Ascending aorta (tissue), 2 donors: ENCODE results near the gene AKAP13. TPM values are rescaled to one million over a fixed set of nuclear protein-coding genes. Genes with fewer than 3 reads are reported as not detected.
A peak's percentile ranks its signal among the peaks of the same experiment; 100 is the strongest.
"Not testable (repeated sequence)": the region's sequence is repeated elsewhere in the genome, so short reads cannot be mapped to it uniquely, and the experiment has no call there.

Experiments
- DNase-seq, 2 donors: peaks; one replicate each; pipeline ENCODE4 v3.0.0-alpha.2; 2019; ENCODE audit warnings: low spot score in 2 of 2
- H3K27ac ChIP-seq, 2 donors: fragments of 200-600 bp; sonication (generic); one replicate each; pipeline ENCODE4 v1.5.1; 2016 to 2017; ENCODE audit warnings: mild to moderate bottlenecking in 1 of 2
- H3K27me3 ChIP-seq: fragments of 200-600 bp; sonication (generic); one replicate; pipeline ENCODE4 v1.5.1; 2017
- H3K36me3 ChIP-seq, 2 donors: fragments of 200-600 bp; sonication (generic); one replicate each; pipeline ENCODE4 v1.5.1; 2016
- H3K4me1 ChIP-seq, 2 donors: fragments of 200-600 bp; sonication (generic); one replicate each; pipeline ENCODE4 v1.5.1; 2016 to 2017; ENCODE audit warnings: mild to moderate bottlenecking in 1 of 2
- H3K4me3 ChIP-seq, 2 donors: fragments of 200-600 bp; sonication (generic); one replicate each; pipeline ENCODE4 v1.5.1; 2016 to 2017; ENCODE audit warnings: mild to moderate bottlenecking in 1 of 2
- H3K9me3 ChIP-seq, 2 donors: fragments of 200-600 bp; sonication (generic); one replicate each; pipeline ENCODE4 v1.5.1; 2016
- CTCF ChIP-seq, 3 experiments: fragments of 200-600 bp in 2 of 3; fragments of 450-650 bp in 1 of 3; sonication (generic) in 2 of 3; IDR thresholded peaks; one replicate each; pipeline ENCODE4 v1.5.1; 2016 to 2019; ENCODE audit warnings: antibody characterized with exemption in 3 of 3, mild to moderate bottlenecking in 1 of 3, moderate library complexity in 1 of 3
- intact Hi-C: fragments of 100-400 bp; cut with DNase I; formaldehyde crosslinking; loops from one replicate; pipeline ENCODE4 v1.15.1; 2023
- total RNA-seq: library from RNA; depleted of rRNA; stranded (reverse); fragments of >200 nt; gene quantifications from one replicate; pipeline ENCODE4 v1.1.0, GENCODE V29; 2016

Gene AKAP13
- total RNA-seq, 1 donor from 2014 or later = 74.3 TPM

DNA sequence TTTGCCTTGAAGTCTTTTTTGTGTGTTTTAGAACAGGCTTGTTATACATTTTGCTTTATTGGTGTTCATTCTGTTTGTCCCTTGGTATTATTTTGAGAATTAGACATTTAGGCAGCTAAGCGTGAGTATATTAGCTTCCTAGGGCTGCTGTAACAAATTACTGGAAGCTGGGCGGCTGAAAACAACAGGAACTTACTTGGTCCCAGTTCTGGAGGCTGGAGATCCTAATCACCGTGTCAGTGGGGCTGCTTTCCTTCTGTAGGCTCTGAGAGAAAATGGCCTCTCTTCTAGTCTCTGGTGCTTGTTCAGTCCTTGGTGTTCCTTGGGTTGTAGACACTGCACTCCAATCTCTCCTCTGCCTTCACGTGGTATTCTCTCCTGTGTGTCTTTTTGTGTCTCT, 272.1 kb downstream of the AKAP13 start:
- Histone ChIP-seq H3K36me3 (peaks cover 33 to 39% of the 10 kb centered on the region in 2 donors), H3K4me1 (peaks cover 0 to 20% of the 10 kb centered on the region in 2 donors), H3K27ac (no peak overlapping the region), H3K27me3 (no peaks in the 10 kb centered on the region), H3K4me3 (no peak overlapping the region), H3K9me3 (no peaks in the 10 kb centered on the region)
- no peak for TF ChIP-seq CTCF (IDR thresholded peaks at IDR 0.05)
- no peak for DNase-seq
- intact Hi-C loops = no loop called here

GRCh38 chr15:85657132-85657531, 276.7 kb downstream of the AKAP13 start:
- Histone ChIP-seq H3K4me3 (no peak overlapping the region), H3K36me3 (peaks cover 36 to 62% of the 10 kb centered on the region in 2 donors), H3K27ac (no peak overlapping the region), H3K4me1 (no peaks in the 10 kb centered on the region), H3K9me3 (no peaks in the 10 kb centered on the region), H3K27me3 (no peaks in the 10 kb centered on the region)
- no peak for TF ChIP-seq CTCF (IDR thresholded peaks at IDR 0.05)
- no peak for DNase-seq
- intact Hi-C loops = no loop called here

DNA sequence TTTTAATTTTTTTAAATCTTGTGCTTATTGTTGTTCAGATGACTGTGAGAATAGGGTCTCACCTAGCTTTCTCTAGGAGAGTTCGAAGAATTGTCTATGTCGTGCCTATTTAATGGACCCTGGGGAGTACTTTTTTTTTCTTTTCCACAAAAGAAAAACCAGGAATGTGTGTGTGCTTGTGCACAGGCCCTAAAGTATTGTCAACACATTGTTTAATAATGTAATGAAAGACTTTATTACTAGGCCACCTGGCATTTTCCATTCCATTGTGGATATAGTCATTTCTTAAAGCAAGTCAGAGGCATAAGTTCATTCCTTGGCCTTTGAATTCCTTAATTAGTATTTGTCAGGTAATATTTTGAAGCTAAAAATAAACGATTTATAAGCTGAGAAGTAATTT, 278.4 kb downstream of the AKAP13 start:
- intact Hi-C loops = no loop called here

GRCh38 chr15:85661859-85662258, 281.5 kb downstream of the AKAP13 start:
- Histone ChIP-seq H3K36me3 (peaks cover 32 to 65% of the 10 kb centered on the region in 2 donors), H3K9me3 (no peaks in the 10 kb centered on the region), H3K27me3 (no peaks in the 10 kb centered on the region), H3K4me3 (no peak overlapping the region), H3K27ac (no peak overlapping the region), H3K4me1 (peaks cover 0 to 2% of the 10 kb centered on the region in 2 donors)
- DNase-seq = no peak
- TF ChIP-seq CTCF (IDR thresholded peaks at IDR 0.05) = no peak
- intact Hi-C loops = no loop called here

More for the DNA sequence above, 278.4 kb downstream of the AKAP13 start:
- no peak overlapping the region for H3K4me3 ChIP-seq
- no peaks in the 10 kb centered on the region for H3K9me3 ChIP-seq
- DNase-seq = no peak
- no peaks in the 10 kb centered on the region for H3K27me3 ChIP-seq
- no peak overlapping the region for H3K27ac ChIP-seq
- H3K4me1 ChIP-seq = no peaks in the 10 kb centered on the region
- no peak for TF ChIP-seq CTCF (IDR thresholded peaks at IDR 0.05)
- H3K36me3 ChIP-seq = peaks cover 39 to 72% of the 10 kb centered on the region in 2 donors

DNA sequence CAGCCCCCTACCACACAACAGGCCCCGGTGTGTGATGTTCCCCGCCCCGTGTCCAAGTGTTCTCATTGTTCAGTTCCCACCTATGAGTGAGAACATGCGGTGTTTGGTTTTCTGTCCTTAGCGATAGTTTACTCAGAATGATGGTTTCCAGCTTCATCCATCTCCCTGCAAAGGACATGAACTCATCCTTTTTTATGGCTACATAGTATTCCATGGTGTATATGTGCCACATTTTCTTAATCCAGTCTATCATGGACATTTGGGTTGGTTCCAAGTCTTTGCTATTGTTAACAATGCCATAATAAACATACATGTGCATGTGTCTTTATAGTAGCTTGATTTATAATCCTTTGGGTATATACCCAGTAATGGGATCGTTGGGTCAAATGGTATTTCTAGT, 285.3 kb downstream of the AKAP13 start:
- not testable (repeated sequence) for H3K9me3 ChIP-seq, H3K27ac ChIP-seq, H3K4me3 ChIP-seq, H3K27me3 ChIP-seq, DNase-seq
- Histone ChIP-seq H3K4me1 (peaks cover 5 to 18% of the 10 kb centered on the region in 2 donors), H3K36me3 (peaks cover 27 to 47% of the 10 kb centered on the region in 2 donors)
- intact Hi-C loops = loop anchor here (2.0 to 5.0 kb wide), 2 partner anchors 17 to 42 kb away; no protein-coding TSS in a partner anchor

DNA sequence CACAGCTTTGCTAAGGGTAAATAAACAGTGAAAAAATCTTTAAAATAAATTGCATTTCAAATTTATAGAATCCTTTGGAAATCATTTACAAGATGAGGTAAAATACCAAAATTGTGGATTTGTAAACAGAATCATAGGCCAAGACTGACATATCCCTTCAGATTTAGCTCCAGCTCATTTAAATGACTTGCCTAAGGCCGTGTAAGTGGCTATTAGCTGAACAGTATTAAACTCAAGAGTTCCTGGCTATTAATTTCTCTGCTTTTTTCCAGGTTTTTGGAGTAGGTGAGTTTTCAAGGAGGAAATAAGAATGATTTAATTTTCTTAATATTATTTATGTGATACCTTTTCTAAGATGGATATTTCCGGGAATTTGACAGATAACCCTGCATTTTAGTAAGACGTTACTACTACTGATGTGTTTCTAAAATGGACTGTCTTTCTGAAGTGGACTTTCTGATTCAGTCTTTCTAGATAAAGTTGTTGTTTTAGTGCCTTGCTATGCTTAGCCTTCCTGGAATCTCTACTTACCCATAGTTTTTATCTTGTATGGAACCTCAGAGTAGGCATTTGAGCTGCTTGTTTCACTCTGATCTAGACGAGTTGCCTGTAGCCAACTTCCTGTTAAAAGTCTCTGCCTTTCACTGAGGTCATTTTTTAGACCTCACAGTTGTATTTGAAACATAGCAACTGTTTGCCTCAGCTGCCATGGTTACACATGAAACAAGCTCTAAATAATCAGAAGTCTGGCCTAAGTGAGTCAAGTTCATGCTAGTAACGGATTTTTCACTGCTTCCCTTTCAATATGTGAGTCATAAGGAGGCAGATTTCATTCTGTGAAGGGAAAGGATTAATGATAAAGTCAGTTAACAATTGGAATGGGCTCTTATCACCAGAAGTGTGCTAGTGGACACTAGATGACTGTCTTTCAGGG, 287.4 kb downstream of the AKAP13 start:
- no peak for TF ChIP-seq CTCF (IDR thresholded peaks at IDR 0.05)
- peaks cover 15 to 23% of the 10 kb centered on the region in 2 donors for H3K4me1 ChIP-seq
- intact Hi-C loops = loop anchor here (1.0 to 5.0 kb wide), 3 partner anchors 19 to 46 kb away; no protein-coding TSS in a partner anchor
- peaks cover 30 to 47% of the 10 kb centered on the region in 2 donors for H3K36me3 ChIP-seq
- no peaks in the 10 kb centered on the region for H3K27me3 ChIP-seq
- DNase-seq = peak in 1 of 2 donors; percentile 87
- H3K9me3 ChIP-seq = no peaks in the 10 kb centered on the region
- peak overlapping the region in 1 of 2 donors; percentile 28 for H3K4me3 ChIP-seq
- H3K27ac ChIP-seq = peak overlapping the region; percentile 92 to 93
